ENCODE results near the gene CFAP61.
A peak's percentile ranks its signal among the peaks of the same experiment; 100 is the strongest.
"Not testable (repeated sequence)": the region's sequence is repeated elsewhere in the genome, so short reads cannot be mapped to it uniquely, and the experiment has no call there.

The CFAP61 gene

GRCh38 chr20:20338133-20338730, 285.9 kb downstream of the CFAP61 start:
- no peak for DNase-seq

GRCh38 chr20:20340443-20340842, 288.1 kb downstream of the CFAP61 start:
- DNase-seq: no peak

GRCh38 chr20:20341371-20341770, 289.0 kb downstream of the CFAP61 start:
- DNase-seq: no peak

- DNase-seq: no peak
Observed at GRCh38 chr20:20342066-20342465, 289.7 kb downstream of the CFAP61 start.

- no peak for DNase-seq
Observed at GRCh38 chr20:20343932-20344331, 291.6 kb downstream of the CFAP61 start.

- no peak for DNase-seq
Observed at GRCh38 chr20:20344476-20344875, 292.1 kb downstream of the CFAP61 start.

- no peak for DNase-seq
Observed at GRCh38 chr20:20353576-20353975, 301.2 kb downstream of the CFAP61 start.

GRCh38 chr20:20355503-20355902, 303.2 kb downstream of the CFAP61 start:
- DNase-seq: not testable (repeated sequence)

GRCh38 chr20:20358801-20359200, 306.5 kb downstream of the CFAP61 start:
- no peak for DNase-seq

GRCh38 chr20:20359628-20360027, 307.3 kb downstream of the CFAP61 start:
- DNase-seq: no peak

- no peak for DNase-seq
Observed at GRCh38 chr20:20360464-20360863, 308.1 kb downstream of the CFAP61 start.

- DNase-seq: no peak
Observed at GRCh38 chr20:20362774-20363433, 310.6 kb downstream of the CFAP61 start.

GRCh38 chr20:20363434-20363798, 311.1 kb downstream of the CFAP61 start:
- no peak for DNase-seq

GRCh38 chr20:20363799-20364592, 311.7 kb downstream of the CFAP61 start:
- peak; percentile 67 for DNase-seq

- DNase-seq: no peak
Observed at GRCh38 chr20:20364593-20365479, 312.5 kb downstream of the CFAP61 start.

GRCh38 chr20:20365480-20366161, 313.3 kb downstream of the CFAP61 start:
- DNase-seq: no peak

GRCh38 chr20:20366551-20366875, 314.2 kb downstream of the CFAP61 start:
- DNase-seq: no peak

GRCh38 chr20:20366876-20367574, 314.7 kb downstream of the CFAP61 start:
- DNase-seq: no peak

- DNase-seq: peak; percentile 95
Observed at GRCh38 chr20:20367575-20368417, 315.5 kb downstream of the CFAP61 start, which contains the start of gene INSM1. Gene INSM1 (plus strand): TSS chr20:20368104. CDS start chr20:20368268, 164 bp downstream.

GRCh38 chr20:20368418-20369249, 316.3 kb downstream of the CFAP61 start:
- no peak for DNase-seq

Data from NCI-H2107 (cell line).